Right ventricle myocardium superior (tissue), 1 donor: ENCODE results near the gene MRPL53. TPM values are rescaled to one million over a fixed set of nuclear protein-coding genes. Genes with fewer than 3 reads are reported as not detected.

ENCODE experiments used
- ATAC-seq: fragments of 200-7000 bp; cut with Tn5 transposase; one replicate; pipeline ENCODE4 v1.9.1; 2020; ENCODE audit warnings: mild to moderate bottlenecking; ENCODE audit not compliant: poor library complexity
- DNase-seq: peaks from one replicate; pipeline ENCODE4 v3.0.0-alpha.2; 2020
- intact Hi-C: fragments of 100-400 bp; cut with DNase I; formaldehyde crosslinking; loops from one replicate; pipeline ENCODE4 v1.11.2; 2022
- long read RNA-seq: library from polyadenylated mRNA; unstranded; transcript quantifications from one replicate; pipeline ENCODE4 v2.0.0, GENCODE V29; 2021
- total RNA-seq: library from RNA; stranded (reverse); fragmentation: NEBNext Ultra II Directional; extraction: Animal tissue kit (Norgen Biotek cat#: 25700); gene quantifications from one replicate; pipeline ENCODE4 v1.2.1, GENCODE V29; 2021
- donor health status: DM: no; HTN: yes; CAD: no; lungs with severe emphysema.

MRPL53 gene
- total RNA-seq = 159 TPM
- long read RNA-seq, transcript MRPL53-201 (3 exons, 1,162 nt) = major isoform, 49 of 62 reads
- long read RNA-seq, partial matches to known transcripts = 8 of 62 reads
- long read RNA-seq, other reads (novel, unspliced or antisense) = 0 of 62 reads

DNA sequence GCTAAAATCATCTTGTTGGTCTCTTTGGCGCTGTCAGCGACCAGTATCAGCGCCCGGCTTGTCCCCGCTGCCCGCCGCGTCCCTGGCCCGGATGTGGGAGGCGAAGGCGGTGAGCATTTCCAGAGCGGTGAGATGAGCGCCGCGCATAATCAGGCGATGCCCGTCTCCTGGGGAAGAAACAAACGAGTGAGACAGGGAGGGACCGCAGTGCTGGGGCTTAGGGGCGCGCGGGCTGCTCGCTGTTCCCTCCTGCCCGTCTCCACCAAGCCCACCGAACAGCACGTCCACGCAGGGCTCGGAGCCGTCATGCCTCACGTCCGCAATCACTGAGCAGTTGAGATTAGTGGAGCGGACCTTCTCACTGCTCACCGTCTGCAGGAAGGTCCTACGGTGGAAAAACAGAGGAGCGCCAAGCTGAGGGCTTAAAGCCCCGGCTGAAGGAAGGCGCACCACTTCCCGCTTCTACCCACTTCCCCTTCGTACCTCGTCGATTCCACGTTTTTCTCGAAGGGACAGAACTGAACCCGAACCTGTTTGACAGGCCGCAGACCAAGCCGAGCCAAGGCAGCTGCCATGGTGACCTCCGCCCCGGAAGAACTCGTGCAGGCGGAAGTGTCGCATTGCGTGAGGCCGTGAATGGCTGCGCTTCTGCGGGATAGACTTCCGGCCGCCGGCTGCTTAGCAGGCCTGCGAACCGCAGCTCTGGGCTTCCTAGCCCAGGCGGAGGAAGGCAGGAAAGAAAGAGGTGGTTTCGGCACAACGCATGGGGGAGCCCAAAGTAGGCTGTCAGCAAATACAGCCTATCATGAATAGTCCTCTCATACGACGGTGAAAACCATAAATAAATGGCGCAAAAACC lies at the start of gene MRPL53:
TSS of gene MRPL53 (minus strand) at position 595 of the 859 bp plus-strand sequence. CDS start at position 575, 20 bp downstream.
- ATAC-seq = peak; percentile 97
- intact Hi-C loops = no loop called here
- DNase-seq = peak; percentile 97

GRCh38 chr2:74516650-74517049 lies 44.2 kb upstream of the MRPL53 start:
- DNase-seq = no peak
- intact Hi-C loops = no loop called here

DNA sequence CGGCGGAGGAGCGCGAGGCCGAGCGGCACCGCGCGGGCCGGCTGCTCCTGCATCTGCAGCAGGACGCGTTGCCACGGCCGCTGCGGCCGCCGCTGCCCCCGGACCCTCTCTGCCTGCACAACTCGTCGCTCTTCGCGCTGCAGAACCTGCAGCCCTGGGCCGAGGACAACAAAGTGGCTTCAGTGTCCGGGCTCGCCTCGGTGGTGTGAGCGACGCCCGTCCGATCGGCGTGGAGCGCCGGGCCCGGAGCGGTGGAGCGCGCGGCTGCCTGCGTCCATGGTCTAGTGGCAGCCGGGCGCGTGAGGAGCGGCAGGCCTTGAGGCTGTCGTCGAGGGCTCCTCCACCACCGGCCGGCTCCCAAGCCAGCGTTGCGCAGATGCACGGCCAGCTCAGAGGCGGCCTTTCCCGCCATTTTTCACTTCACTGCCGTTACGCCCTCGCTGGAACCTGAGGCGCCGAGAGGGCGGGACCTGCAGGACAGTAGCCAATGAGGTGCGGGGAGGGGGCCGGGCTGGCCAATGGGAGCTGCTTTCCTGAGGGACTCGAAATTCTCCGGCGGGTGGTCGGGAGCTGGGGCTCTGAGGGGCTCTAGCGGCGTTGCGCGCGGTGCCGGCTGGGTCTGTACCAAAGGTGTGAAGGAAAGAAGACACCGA lies 43.6 kb upstream of the MRPL53 start:
- intact Hi-C loops = no loop called here
- peak; percentile 85 for DNase-seq
- ATAC-seq = peak; percentile 88

More at GRCh38 chr2:74516650-74517049, 44.2 kb upstream of the MRPL53 start:
- ATAC-seq = no peak

DNA sequence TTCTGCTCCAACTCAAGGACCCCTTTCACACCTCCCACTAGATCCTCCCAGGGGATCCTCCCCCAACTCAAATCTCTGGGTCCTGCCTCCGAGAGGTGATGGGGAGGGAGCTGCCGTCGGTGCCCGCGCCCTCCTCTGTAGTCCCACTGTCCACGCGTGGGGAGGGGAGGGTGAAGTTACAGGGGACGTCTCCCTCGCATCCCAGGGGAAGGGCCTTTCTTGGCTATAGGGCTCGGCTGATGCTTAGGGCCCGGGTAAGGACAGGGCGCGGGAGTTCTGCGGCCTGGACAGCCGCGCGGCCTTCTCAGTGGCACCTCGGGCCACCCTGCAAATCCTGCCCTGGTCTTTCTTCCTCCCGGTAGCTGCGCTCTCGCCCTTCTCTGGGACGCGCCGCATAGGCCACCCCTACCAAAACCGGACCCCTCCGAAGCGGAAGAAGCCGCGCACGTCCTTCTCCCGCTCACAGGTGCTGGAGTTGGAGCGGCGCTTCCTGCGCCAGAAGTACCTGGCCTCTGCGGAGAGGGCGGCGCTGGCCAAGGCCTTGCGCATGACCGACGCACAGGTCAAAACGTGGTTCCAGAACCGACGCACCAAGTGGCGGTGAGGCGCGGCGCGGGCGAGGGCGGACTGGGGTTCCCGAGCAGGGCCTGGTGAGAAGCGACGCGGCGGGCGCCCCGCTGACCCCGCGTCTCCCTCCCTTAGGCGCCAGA lies 42.9 kb upstream of the MRPL53 start:
- no peak for ATAC-seq
- no peak for DNase-seq
- intact Hi-C loops = no loop called here

DNA sequence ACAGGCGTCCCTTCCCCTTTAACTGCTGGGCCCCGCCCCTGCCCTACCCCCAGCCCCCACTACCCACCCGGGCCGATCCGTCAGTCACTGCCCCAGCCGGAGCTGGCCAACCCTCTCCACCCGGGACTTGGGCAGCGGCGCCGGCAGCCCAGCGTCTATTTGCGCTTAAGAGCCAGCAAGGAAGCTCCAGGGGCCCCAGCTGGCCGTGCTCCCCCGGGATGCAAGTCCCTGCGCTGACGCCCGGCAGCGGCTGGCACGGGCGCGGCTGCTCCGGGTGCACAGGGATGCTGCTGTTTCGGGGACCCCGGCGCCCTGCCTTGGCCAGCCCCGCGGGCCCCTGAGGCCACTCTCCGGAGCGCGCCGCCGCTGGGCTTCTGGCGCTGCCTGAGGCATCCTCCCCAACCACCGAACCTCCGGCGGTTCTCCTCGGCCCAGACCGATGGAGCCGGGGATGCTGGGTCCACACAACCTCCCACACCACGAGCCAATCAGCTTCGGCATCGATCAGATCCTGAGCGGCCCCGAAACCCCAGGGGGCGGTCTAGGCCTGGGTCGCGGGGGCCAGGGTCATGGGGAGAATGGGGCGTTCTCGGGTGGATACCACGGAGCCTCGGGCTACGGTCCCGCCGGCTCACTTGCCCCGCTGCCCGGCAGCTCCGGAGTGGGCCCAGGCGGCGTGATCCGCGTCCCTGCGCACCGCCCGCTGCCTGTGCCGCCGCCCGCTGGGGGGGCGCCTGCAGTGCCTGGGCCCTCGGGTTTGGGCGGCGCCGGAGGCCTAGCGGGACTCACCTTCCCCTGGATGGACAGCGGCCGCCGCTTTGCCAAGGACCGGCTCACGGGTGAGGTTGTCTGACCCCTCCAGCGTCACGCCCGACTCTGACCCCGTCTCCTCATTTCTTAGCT lies 42.1 kb upstream of the MRPL53 start, which contains the start of gene TLX2:
TSS of gene TLX2 (plus strand) at position 83 of the 903 bp plus-strand sequence. CDS start at position 440, 357 bp downstream.
- DNase-seq (no peak), ATAC-seq (peak; percentile 7)
- intact Hi-C loops = no loop called here

GRCh38 chr2:74513605-74514367 lies 41.3 kb upstream of the MRPL53 start:
- intact Hi-C loops = no loop called here
- ATAC-seq = no peak
- no peak for DNase-seq

DNA sequence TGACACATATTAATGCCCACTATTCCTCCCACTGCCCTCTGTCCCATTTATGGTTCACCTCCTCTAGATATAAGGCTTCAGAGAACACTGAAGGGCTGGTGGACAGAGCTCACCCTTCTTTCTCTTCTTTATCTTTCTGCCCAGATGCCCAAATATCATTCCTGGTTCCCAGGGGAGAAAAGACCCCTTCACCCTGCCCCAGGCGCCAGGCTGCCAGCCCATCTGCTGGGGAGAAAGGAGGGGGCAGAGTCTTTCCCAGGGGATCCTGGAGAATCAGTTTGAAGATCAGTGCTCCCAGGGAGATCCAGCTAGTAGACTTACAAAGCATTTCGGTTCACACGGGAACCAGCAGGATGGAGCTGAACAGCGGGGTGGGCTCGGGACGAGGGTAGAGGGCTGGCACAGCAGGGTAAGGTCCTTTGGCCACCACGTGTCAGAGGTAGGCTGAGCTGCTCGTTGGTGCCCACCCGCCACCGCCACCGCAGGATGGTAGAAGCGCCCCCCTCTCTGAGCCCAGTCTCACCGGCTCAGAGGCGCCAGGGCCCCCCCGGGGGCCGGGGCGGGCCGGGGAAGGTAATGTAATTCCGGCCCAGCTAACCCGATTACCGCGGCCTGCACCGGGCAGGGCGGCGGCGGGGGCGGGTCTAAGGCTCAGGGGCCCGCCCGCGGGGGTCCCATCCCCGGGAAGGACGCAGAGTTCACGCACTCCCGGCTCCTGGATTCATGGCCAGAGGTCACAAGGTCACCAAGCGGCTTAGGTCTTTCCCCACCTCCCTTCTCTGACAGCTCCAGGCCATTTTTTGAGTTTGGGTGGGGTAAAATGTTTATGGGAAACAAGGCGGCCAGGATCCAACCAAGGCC lies 40.5 kb upstream of the MRPL53 start:
- ATAC-seq = no peak
- DNase-seq = no peak
- intact Hi-C loops = no loop called here

- no peak for DNase-seq
- intact Hi-C loops = no loop called here
- ATAC-seq = no peak
Measured at GRCh38 chr2:74511104-74511989, 38.9 kb upstream of the MRPL53 start.

DNA sequence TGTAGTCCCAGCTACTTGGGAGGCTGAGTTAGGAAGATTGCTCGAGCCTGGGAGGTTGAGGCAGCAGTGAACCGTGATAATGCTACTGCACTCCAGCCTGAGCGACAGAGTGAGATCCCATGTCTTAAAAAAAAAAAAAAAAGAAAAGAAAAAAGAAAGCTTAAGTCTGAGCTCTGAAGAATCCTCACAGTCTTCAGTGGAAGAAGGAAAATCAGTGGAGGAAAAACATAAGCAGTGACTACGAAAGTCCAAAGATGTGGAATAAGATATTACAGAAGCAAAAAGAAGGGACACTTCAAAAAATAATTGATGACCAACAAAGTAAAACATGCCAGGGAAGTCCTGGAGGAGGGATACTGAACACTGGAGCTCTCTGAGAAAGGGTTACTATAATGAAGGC lies 37.8 kb upstream of the MRPL53 start:
- intact Hi-C loops = no loop called here
- DNase-seq = no peak
- no peak for ATAC-seq

GRCh38 chr2:74507926-74508520 lies 35.5 kb upstream of the MRPL53 start:
- ATAC-seq (no peak), DNase-seq (no peak)
- intact Hi-C loops = no loop called here

- intact Hi-C loops = no loop called here
- DNase-seq = peak; percentile 100
- ATAC-seq = peak; percentile 97
Measured at GRCh38 chr2:74507145-74507925, 34.9 kb upstream of the MRPL53 start, which contains the start of gene PCGF1. PCGF1 (minus strand) TSS chr2:74507695; CDS start chr2:74507668, 27 bp downstream.

GRCh38 chr2:74505448-74506246 lies 33.2 kb upstream of the MRPL53 start:
- intact Hi-C loops = no loop called here
- ATAC-seq (no peak), DNase-seq (no peak)

DNA sequence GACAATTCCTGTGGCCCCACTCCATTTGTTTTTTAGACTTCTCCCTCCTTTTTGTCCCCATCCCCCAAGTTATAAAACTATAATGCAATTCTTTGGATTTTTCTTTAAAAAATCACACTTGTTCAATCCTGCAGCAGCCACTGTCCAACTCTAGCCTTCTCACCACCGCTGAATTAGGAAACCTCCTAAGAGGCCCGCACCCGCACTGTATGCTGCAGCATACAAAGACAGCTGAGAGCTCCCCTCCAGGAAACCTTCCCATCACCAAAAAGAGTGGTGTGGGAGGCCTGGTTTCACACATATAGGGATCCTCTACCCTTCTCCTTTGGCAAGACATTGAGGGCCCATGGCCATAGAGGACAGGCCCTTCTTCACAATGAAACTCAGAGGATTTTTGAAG lies 32.1 kb upstream of the MRPL53 start:
- intact Hi-C loops = no loop called here
- DNase-seq (no peak), ATAC-seq (no peak)
